ENCODE measurements around the gene CFAP221. TPM values are rescaled to one million over a fixed set of nuclear protein-coding genes. Genes with fewer than 3 reads are reported as not detected.

Gene CFAP221
- total and polyA plus RNA-seq, 2 experiments from 2014 or later, result 0.16 TPM; not detected in 1

DNA sequence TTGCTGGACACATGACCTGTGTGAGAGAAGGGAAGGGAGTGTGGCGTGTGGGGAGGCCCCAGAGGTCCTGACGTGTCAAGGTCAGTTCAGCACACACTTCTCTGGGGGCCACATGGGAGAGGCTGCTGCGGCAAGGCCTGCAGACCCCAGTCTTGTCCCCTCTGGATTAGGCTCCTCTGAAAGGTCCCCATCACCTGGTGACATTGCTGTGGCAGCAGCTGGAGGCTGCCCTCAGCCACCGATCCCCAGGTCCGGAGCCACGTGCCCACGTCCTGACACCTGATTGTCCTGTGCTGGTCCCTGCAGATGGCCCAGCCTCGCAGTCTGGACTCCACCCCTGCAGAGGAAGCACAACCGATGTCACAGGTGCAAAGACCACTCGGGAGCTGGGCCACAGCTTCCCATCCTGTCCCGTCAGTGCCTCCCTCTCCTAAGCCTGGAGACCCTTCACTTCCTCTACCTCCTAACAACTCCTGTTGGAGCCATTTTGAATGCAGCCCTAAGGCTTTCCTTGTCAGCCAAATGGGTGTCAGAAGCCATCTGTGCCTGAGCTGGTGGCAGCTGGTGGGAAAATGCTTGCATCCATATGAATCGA lies 147.5 kb downstream of the CFAP221 start:
- no peak overlapping the region for H3K9ac ChIP-seq
- H2AFZ ChIP-seq, result no peak overlapping the region
- H3K27me3 ChIP-seq (replicated peaks; ENCODE audit: insufficient read depth), result no peaks in the 10 kb centered on the region
- no peak for TF ChIP-seq EZH2 (IDR thresholded peaks at IDR 0.05; ENCODE audit: insufficient read depth, poor library complexity, severe bottlenecking)
- no peak for TF ChIP-seq EZH2phosphoT487 (IDR thresholded peaks at IDR 0.05; ENCODE audit: insufficient read depth, low read depth)
- H3K4me2 ChIP-seq (ENCODE audit: unreplicated experiment), result no peak overlapping the region
- no peaks in the 10 kb centered on the region for H3K9me3 ChIP-seq (ENCODE audit: low read depth)
- WGBS, 2 experiments (ENCODE audit: low coverage in 1 of 2, low lambda C conversion rate in 2 of 2, missing lambda C conversion rate in 2 of 2), result 77 to 80% methylated on average over 8 to 12 of the region's 12 CpGs
- in situ Hi-C loops (cut with MboI), result no loop called here
- H3K9me2 ChIP-seq (ENCODE audit: insufficient read depth), result no peaks in the 10 kb centered on the region
- DNase-seq, result no peak
- no peak overlapping the region for H3K27ac ChIP-seq
- no peak overlapping the region for H3K4me3 ChIP-seq
- H3F3A ChIP-seq (ENCODE audit: insufficient read depth), result no peaks in the 10 kb centered on the region
- no peaks in the 10 kb centered on the region for H4K20me1 ChIP-seq (ENCODE audit: insufficient read depth)
- no peaks in the 10 kb centered on the region for H3K36me3 ChIP-seq (ENCODE audit: low read depth)
- no peaks in the 10 kb centered on the region for H3K79me2 ChIP-seq (ENCODE audit: insufficient read depth)
- peaks cover 12% of the 10 kb centered on the region for H3K4me1 ChIP-seq (ENCODE audit: insufficient read depth)

DNA sequence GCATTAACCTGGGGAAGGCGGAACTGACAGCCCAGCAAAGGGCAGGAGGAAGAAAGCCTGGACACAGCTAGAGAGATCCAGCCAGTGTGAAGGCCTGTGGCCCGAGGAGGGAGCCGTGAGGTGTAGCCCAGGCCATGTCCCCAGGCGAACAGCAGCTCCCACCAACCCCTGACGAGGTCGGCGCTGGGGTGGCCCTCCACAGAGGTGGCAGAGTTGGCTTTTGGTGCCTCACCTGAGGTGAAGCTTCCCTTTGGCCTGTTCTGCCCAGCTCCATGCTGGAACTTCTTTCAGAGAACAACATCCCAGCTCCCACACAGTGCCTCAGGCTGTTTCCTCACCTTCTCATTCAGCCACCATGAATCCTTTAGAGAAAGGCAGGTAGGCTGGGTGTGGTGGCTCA lies 148.1 kb downstream of the CFAP221 start:
- Histone ChIP-seq H2AFZ (no peak overlapping the region), H3K4me3 (no peak overlapping the region), H3K4me1 (ENCODE audit: insufficient read depth) (peaks cover 12% of the 10 kb centered on the region), H3K9ac (no peak overlapping the region), H3K4me2 (ENCODE audit: unreplicated experiment) (no peak overlapping the region), H3K79me2 (ENCODE audit: insufficient read depth) (no peaks in the 10 kb centered on the region), H3K27ac (no peak overlapping the region), H3K36me3 (ENCODE audit: low read depth) (no peaks in the 10 kb centered on the region), H3K9me2 (ENCODE audit: insufficient read depth) (no peaks in the 10 kb centered on the region), H3F3A (ENCODE audit: insufficient read depth) (no peaks in the 10 kb centered on the region), H3K27me3 (replicated peaks; ENCODE audit: insufficient read depth) (no peaks in the 10 kb centered on the region), H4K20me1 (ENCODE audit: insufficient read depth) (no peaks in the 10 kb centered on the region), H3K9me3 (ENCODE audit: low read depth) (no peaks in the 10 kb centered on the region)
- WGBS, 2 experiments (ENCODE audit: low coverage in 1 of 2, low lambda C conversion rate in 2 of 2, missing lambda C conversion rate in 2 of 2), result 92 to 93% methylated on average over 2 to 7 of the region's 7 CpGs
- in situ Hi-C loops (cut with MboI), result no loop called here
- no peak for DNase-seq
- no peak for TF ChIP-seq EZH2 (IDR thresholded peaks at IDR 0.05; ENCODE audit: insufficient read depth, poor library complexity, severe bottlenecking)
- TF ChIP-seq EZH2phosphoT487 (IDR thresholded peaks at IDR 0.05; ENCODE audit: insufficient read depth, low read depth), result no peak

DNA sequence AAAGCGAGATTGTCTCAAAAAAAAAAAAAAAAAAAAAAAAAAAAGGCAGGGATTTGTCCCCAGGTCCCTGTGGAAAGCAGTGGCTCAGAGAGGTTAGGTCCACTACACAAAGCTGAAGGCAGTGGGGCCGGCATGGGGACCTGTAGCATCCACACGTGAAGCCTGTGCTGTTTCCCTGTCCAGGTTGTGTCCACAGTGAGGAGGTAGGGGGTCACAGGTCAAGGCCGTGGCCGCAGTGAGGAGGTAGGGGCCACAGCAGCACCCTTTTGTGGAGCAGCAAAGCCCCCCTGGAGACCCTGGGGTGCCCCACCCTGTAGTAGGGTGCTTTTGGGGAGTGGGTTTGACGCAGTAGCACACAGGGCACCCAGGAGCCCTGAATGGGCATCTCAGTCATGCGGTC lies 148.7 kb downstream of the CFAP221 start:
- no peaks in the 10 kb centered on the region for H3K79me2 ChIP-seq (ENCODE audit: insufficient read depth)
- H3K36me3 ChIP-seq (ENCODE audit: low read depth), result no peaks in the 10 kb centered on the region
- H2AFZ ChIP-seq, result no peak overlapping the region
- no peaks in the 10 kb centered on the region for H3K27me3 ChIP-seq (replicated peaks; ENCODE audit: insufficient read depth)
- no peaks in the 10 kb centered on the region for H3F3A ChIP-seq (ENCODE audit: insufficient read depth)
- no peak overlapping the region for H3K4me2 ChIP-seq (ENCODE audit: unreplicated experiment)
- no peak overlapping the region for H3K9ac ChIP-seq
- H3K4me3 ChIP-seq, result no peak overlapping the region
- peaks cover 12% of the 10 kb centered on the region for H3K4me1 ChIP-seq (ENCODE audit: insufficient read depth)
- in situ Hi-C loops (cut with MboI), result no loop called here
- TF ChIP-seq EZH2 (IDR thresholded peaks at IDR 0.05; ENCODE audit: insufficient read depth, poor library complexity, severe bottlenecking), result no peak
- no peak for TF ChIP-seq EZH2phosphoT487 (IDR thresholded peaks at IDR 0.05; ENCODE audit: insufficient read depth, low read depth)
- no peaks in the 10 kb centered on the region for H3K9me3 ChIP-seq (ENCODE audit: low read depth)
- WGBS, 2 experiments (ENCODE audit: low coverage in 1 of 2, low lambda C conversion rate in 2 of 2, missing lambda C conversion rate in 2 of 2), result 66 to 71% methylated on average over 6 to 7 of the region's 7 CpGs
- H3K27ac ChIP-seq, result no peak overlapping the region
- no peaks in the 10 kb centered on the region for H3K9me2 ChIP-seq (ENCODE audit: insufficient read depth)
- DNase-seq, result no peak
- H4K20me1 ChIP-seq (ENCODE audit: insufficient read depth), result no peaks in the 10 kb centered on the region

DNA sequence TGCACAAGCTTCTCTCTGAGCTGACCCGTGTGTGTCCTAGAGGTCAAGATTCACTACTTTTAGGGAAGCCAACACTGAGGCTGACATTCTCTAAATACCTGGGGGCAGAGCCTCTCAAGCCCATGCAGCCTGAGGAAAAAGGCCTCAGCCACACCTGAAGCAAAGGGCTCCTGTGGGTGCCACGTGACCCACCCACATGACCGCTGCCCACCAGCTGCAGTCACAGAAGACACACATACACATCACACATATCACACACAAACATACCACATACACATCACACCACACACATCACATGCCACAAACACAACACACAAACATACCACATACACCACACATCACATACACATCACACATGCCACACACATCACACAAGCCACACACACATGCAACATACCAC lies 149.3 kb downstream of the CFAP221 start:
- no peaks in the 10 kb centered on the region for H3K36me3 ChIP-seq (ENCODE audit: low read depth)
- in situ Hi-C loops (cut with MboI), result no loop called here

More for the DNA sequence above, 149.3 kb downstream of the CFAP221 start:
- H3K27ac ChIP-seq, result no peak overlapping the region
- H3F3A ChIP-seq (ENCODE audit: insufficient read depth), result no peaks in the 10 kb centered on the region
- H3K9me3 ChIP-seq (ENCODE audit: low read depth), result no peaks in the 10 kb centered on the region
- H3K4me1 ChIP-seq (ENCODE audit: insufficient read depth), result peaks cover 12% of the 10 kb centered on the region
- DNase-seq, result no peak
- H3K4me2 ChIP-seq (ENCODE audit: unreplicated experiment), result no peak overlapping the region
- 94 to 97% methylated on average over 3 of the region's 3 CpGs for WGBS, 2 experiments (ENCODE audit: low coverage in 1 of 2, low lambda C conversion rate in 2 of 2, missing lambda C conversion rate in 2 of 2)
- no peak for TF ChIP-seq EZH2phosphoT487 (IDR thresholded peaks at IDR 0.05; ENCODE audit: insufficient read depth, low read depth)
- no peak for TF ChIP-seq EZH2 (IDR thresholded peaks at IDR 0.05; ENCODE audit: insufficient read depth, poor library complexity, severe bottlenecking)
- no peaks in the 10 kb centered on the region for H3K9me2 ChIP-seq (ENCODE audit: insufficient read depth)
- H2AFZ ChIP-seq, result no peak overlapping the region
- no peaks in the 10 kb centered on the region for H3K27me3 ChIP-seq (replicated peaks; ENCODE audit: insufficient read depth)
- H3K4me3 ChIP-seq, result no peak overlapping the region
- H3K9ac ChIP-seq, result no peak overlapping the region
- no peaks in the 10 kb centered on the region for H4K20me1 ChIP-seq (ENCODE audit: insufficient read depth)
- H3K79me2 ChIP-seq (ENCODE audit: insufficient read depth), result no peaks in the 10 kb centered on the region

All from GM23248 (cell line).